GM04503 (cell line): ENCODE results near the gene RASSF7.
"Not testable (repeated sequence)": the region's sequence is repeated elsewhere in the genome, so short reads cannot be mapped to it uniquely, and the experiment has no call there.

Experiments
- DNase-seq: peaks from one replicate; pipeline ENCODE4 v3.0.0-alpha.2; 2012; ENCODE audit warnings: low read depth

RASSF7 gene

GRCh38 chr11:560305-561147 is at the start of gene RASSF7, which contains the start of gene LMNTD2:
Gene RASSF7, plus strand, starts transcription at chr11:560970. Its CDS starts 799 bp downstream, at chr11:561769.
Gene LMNTD2, minus strand, starts transcription at chr11:560738. Its CDS starts 22 bp downstream, at chr11:560716.
- DNase-seq, result no peak

- DNase-seq, result no peak
These were observed 47.8 kb upstream of the RASSF7 start for GRCh38 chr11:512761-513595.

GRCh38 chr11:514606-515005 is 46.2 kb upstream of the RASSF7 start:
- no peak for DNase-seq

- DNase-seq, result no peak
These were observed 45.6 kb upstream of the RASSF7 start for GRCh38 chr11:515131-515530.

- no peak for DNase-seq
These were observed 44.4 kb upstream of the RASSF7 start for GRCh38 chr11:516400-516799.

- DNase-seq, result not testable (repeated sequence)
These were observed 43.7 kb upstream of the RASSF7 start for GRCh38 chr11:516918-517685.

GRCh38 chr11:518463-519202 is 42.1 kb upstream of the RASSF7 start:
- peak; percentile 89 for DNase-seq

- DNase-seq, result no peak
These were observed 40.2 kb upstream of the RASSF7 start for GRCh38 chr11:520428-521176.

GRCh38 chr11:521177-521688 is 39.5 kb upstream of the RASSF7 start:
- DNase-seq, result no peak

GRCh38 chr11:526192-526591 is 34.6 kb upstream of the RASSF7 start:
- no peak for DNase-seq

GRCh38 chr11:528166-528814 is 32.5 kb upstream of the RASSF7 start:
- no peak for DNase-seq

- DNase-seq, result no peak
These were observed 31.7 kb upstream of the RASSF7 start for GRCh38 chr11:528815-529727.

- DNase-seq, result no peak
These were observed 30.9 kb upstream of the RASSF7 start for GRCh38 chr11:529728-530411.

GRCh38 chr11:530960-531831 is 29.6 kb upstream of the RASSF7 start:
- DNase-seq, result no peak

GRCh38 chr11:531919-532526 is 28.7 kb upstream of the RASSF7 start:
- DNase-seq, result no peak

- no peak for DNase-seq
These were observed 28.2 kb upstream of the RASSF7 start for GRCh38 chr11:532527-532985.
